ENCODE data around the gene TEAD1.

Gene TEAD1

GRCh38 chr11:12909879-12910278, 235.7 kb downstream of the TEAD1 start:
- TF ChIP-seq, protein P1, sequence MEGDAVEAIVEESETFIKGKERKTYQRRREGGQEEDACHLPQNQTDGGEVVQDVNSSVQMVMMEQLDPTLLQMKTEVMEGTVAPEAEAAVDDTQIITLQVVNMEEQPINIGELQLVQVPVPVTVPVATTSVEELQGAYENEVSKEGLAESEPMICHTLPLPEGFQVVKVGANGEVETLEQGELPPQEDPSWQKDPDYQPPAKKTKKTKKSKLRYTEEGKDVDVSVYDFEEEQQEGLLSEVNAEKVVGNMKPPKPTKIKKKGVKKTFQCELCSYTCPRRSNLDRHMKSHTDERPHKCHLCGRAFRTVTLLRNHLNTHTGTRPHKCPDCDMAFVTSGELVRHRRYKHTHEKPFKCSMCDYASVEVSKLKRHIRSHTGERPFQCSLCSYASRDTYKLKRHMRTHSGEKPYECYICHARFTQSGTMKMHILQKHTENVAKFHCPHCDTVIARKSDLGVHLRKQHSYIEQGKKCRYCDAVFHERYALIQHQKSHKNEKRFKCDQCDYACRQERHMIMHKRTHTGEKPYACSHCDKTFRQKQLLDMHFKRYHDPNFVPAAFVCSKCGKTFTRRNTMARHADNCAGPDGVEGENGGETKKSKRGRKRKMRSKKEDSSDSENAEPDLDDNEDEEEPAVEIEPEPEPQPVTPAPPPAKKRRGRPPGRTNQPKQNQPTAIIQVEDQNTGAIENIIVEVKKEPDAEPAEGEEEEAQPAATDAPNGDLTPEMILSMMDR (IDR thresholded peaks at IDR 0.05; ENCODE audit: control insufficient read depth, insufficient read depth, low read depth, low read length, missing control alignments), result no peak
- DNase-seq (ENCODE audit: low read depth), result no peak
- H3K4me3 ChIP-seq (ENCODE audit: control insufficient read depth, low read depth, low read length), result no peak overlapping the region

DNA sequence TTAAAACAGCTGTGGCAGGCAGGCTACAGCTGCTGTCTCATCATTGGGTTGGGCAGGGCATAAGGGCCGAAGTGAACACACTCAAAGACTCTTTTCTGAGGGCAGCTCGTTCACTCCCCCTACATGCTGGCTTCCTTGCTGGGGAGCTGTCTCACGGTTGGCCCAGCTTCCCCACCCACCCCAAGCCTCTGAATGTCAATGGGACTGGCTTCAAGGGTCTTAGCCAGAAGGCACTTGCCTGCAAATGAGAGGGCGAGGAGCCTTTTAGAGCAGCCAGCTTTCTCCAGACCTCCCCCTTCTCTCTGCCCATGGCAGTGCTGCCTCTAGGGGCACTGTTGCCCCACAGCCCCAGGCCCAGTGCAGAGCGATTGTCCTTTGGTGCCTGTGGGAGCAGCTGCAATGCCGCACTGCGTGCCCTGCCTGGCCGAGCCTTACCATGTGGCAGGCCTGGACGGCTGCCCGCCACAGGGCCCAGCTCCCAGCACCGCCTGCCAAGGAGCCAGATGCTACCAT, 240.2 kb downstream of the TEAD1 start:
- peak; percentile 31 for DNase-seq (ENCODE audit: low read depth)
- TF ChIP-seq, protein P1 (IDR thresholded peaks at IDR 0.05; ENCODE audit: control insufficient read depth, insufficient read depth, low read depth, low read length, missing control alignments), result peak; percentile 83
- H3K4me3 ChIP-seq (ENCODE audit: control insufficient read depth, low read depth, low read length), result no peak overlapping the region

DNA sequence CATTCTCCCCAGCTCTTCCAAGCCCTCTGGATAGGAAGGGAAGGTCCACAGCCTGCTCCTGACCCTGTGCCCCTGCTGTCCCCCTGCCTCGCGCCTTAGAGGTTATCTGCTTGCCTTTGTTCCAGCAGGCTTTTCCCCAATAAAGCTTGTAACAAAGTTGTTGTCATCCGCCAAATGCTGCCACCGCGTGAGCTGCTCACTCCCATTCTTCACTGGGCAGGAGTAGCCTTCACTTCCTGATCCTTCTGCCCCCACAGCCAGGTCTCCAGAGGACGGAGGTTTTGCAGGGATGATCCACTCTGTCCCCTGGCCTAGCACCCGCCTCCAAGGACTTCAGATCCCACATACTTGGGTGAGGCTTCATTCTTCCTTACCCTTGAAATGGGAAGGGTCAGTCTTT, 240.9 kb downstream of the TEAD1 start:
- TF ChIP-seq, protein P1 (IDR thresholded peaks at IDR 0.05; ENCODE audit: control insufficient read depth, insufficient read depth, low read depth, low read length, missing control alignments), result no peak

DNA sequence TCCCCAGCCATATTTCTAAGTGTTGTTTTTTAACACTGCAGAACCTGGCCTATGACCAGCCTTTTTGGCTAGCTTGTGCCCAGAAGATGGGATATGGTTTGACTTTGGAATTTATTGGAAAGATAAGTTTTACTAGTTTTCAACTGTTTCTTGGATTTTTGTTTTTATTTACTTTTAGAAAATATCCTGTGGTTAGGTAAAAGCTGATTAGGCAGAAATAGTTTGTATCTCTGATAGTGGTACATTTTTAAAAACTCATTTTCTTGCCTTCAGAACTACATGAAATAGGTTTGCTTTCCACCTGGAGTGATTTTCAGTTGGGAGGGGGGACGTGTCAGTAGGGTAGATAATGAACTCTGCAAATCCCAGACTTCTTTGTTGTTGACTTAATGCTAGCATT, 243.6 kb downstream of the TEAD1 start:
- TF ChIP-seq, protein P1 (IDR thresholded peaks at IDR 0.05; ENCODE audit: control insufficient read depth, insufficient read depth, low read depth, low read length, missing control alignments), result no peak
- no peak overlapping the region for H3K4me3 ChIP-seq (ENCODE audit: control insufficient read depth, low read depth, low read length)
- no peak for DNase-seq (ENCODE audit: low read depth)

More for the DNA sequence above, 240.9 kb downstream of the TEAD1 start:
- no peak overlapping the region for H3K4me3 ChIP-seq (ENCODE audit: control insufficient read depth, low read depth, low read length)
- DNase-seq (ENCODE audit: low read depth), result no peak

- H3K4me3 ChIP-seq (ENCODE audit: control insufficient read depth, low read depth, low read length), result no peak overlapping the region
- TF ChIP-seq, protein P1 (IDR thresholded peaks at IDR 0.05; ENCODE audit: control insufficient read depth, insufficient read depth, low read depth, low read length, missing control alignments), result no peak
- DNase-seq (ENCODE audit: low read depth), result no peak
These were observed 244.4 kb downstream of the TEAD1 start for GRCh38 chr11:12918667-12919066.

DNA sequence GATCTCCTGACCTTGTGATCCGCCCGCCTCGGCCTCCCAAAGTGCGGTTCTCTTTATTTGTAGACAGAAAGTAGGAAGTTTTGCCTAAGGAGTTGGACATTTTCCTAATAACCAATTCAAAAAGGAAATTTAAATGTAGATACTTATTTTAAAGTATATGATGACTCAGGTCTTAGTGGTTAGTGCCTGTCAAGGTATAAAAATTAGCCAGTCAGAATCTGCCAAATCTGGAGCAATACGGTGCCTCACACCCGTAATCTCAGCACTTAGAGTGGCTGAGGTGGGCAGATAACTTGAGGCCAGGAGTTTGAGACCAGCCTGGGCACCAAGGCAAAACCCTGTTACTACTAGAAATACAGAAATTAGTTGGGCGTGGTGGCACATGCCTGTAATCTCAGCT, 248.2 kb downstream of the TEAD1 start:
- H3K4me3 ChIP-seq (ENCODE audit: control insufficient read depth, low read depth, low read length), result no peak overlapping the region
- TF ChIP-seq, protein P1 (IDR thresholded peaks at IDR 0.05; ENCODE audit: control insufficient read depth, insufficient read depth, low read depth, low read length, missing control alignments), result no peak
- DNase-seq (ENCODE audit: low read depth), result no peak
